Measurements from ENCODE around the gene GFRA1. TPM values are rescaled to one million over a fixed set of nuclear protein-coding genes. Genes with fewer than 3 reads are reported as not detected.

GFRA1 gene
- total and polyA plus RNA-seq, 2 donors (not counting 1 experiment from before 2014, with no cell fraction given), result not detected

DNA sequence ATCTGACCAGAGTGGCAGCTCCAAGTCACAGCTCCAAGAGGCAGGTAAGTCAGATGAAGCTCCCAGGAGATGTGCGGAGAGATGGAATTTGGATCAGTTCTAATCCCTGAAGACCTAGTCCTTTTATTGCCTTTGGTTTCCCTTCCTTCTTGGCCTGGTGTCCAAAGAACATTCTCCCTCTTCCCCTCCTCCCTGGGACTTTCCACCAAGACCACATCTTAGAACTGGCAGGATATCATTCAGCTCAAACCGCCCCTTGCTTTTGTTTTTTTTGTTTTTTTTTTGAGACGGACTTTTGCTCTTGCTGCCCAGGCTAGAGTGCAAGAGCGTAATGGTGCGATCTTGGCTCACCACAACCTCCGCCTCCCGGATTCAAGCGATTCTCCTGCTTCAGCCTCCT lies 190.8 kb downstream of the GFRA1 start:
- no peak overlapping the region for H3K9ac ChIP-seq (ENCODE audit: low read length)
- CTCF ChIA-PET, result no interaction called here
- intact Hi-C loops (cut with micrococcal nuclease), result no loop called here
- ATAC-seq (ENCODE audit: low read depth) (no peak), DNase-seq (no peak)
- no peak overlapping the region for H2AFZ ChIP-seq (ENCODE audit: insufficient read depth, low read depth, low read length, poor library complexity, severe bottlenecking)
- no peaks in the 10 kb centered on the region for H3K27me3 ChIP-seq (replicated peaks in 1 of 4; ENCODE audit: control extremely low read depth in 1 of 4, control insufficient read depth in 3 of 4, insufficient read depth in 4 of 4, low read length in 3 of 4)
- Mint-ChIP-seq H3K4me3 (no peak overlapping the region), H3K27me3 (no peaks in the 10 kb centered on the region), H3K4me1 (no peaks in the 10 kb centered on the region), H3K27ac (no peak overlapping the region), H3K9me3 (ENCODE audit: insufficient read depth) (no peaks in the 10 kb centered on the region)
- TF ChIP-seq EZH2 (IDR thresholded peaks at IDR 0.05; ENCODE audit: borderline replicate concordance, insufficient read depth, low read depth, low read length, poor library complexity, severe bottlenecking), result no peak
- TF ChIP-seq, protein P1, sequence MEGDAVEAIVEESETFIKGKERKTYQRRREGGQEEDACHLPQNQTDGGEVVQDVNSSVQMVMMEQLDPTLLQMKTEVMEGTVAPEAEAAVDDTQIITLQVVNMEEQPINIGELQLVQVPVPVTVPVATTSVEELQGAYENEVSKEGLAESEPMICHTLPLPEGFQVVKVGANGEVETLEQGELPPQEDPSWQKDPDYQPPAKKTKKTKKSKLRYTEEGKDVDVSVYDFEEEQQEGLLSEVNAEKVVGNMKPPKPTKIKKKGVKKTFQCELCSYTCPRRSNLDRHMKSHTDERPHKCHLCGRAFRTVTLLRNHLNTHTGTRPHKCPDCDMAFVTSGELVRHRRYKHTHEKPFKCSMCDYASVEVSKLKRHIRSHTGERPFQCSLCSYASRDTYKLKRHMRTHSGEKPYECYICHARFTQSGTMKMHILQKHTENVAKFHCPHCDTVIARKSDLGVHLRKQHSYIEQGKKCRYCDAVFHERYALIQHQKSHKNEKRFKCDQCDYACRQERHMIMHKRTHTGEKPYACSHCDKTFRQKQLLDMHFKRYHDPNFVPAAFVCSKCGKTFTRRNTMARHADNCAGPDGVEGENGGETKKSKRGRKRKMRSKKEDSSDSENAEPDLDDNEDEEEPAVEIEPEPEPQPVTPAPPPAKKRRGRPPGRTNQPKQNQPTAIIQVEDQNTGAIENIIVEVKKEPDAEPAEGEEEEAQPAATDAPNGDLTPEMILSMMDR (IDR thresholded peaks at IDR 0.05), result no peak
- H3K36me3 ChIP-seq (replicated peaks in 1 of 2; ENCODE audit: control extremely low read depth in 1 of 2, control insufficient read depth in 1 of 2, extremely low read depth in 1 of 2, insufficient read depth in 2 of 2, low read length in 1 of 2), result no peaks in the 10 kb centered on the region
- H3K27ac ChIP-seq (ENCODE audit: low read length in 2 of 2), result no peak overlapping the region
- no peak overlapping the region for H3K4me3 ChIP-seq (ENCODE audit: control extremely low read depth in 1 of 5, extremely low read depth in 1 of 5, insufficient read depth in 1 of 5, low read depth in 2 of 5, low read length in 4 of 5)
- no peak overlapping the region for H3K4me2 ChIP-seq (replicated peaks; ENCODE audit: low read depth, low read length, poor library complexity, severe bottlenecking)
- H3K4me1 ChIP-seq (ENCODE audit: control insufficient read depth in 2 of 2, insufficient read depth in 2 of 2, low read length in 2 of 2), result no peaks in the 10 kb centered on the region
- no peaks in the 10 kb centered on the region for H3K79me2 ChIP-seq (ENCODE audit: control insufficient read depth, insufficient read depth, low read length)
- H3K9me3 ChIP-seq (ENCODE audit: control extremely low read depth in 1 of 3, control insufficient read depth in 2 of 3, insufficient read depth in 1 of 3, low read length in 2 of 3), result peaks cover 0 to 6% (median 0%) of the 10 kb centered on the region in 3 donors
- no peaks in the 10 kb centered on the region for H4K20me1 ChIP-seq (ENCODE audit: control insufficient read depth, insufficient read depth, low read length, poor library complexity, severe bottlenecking)
- POLR2A ChIA-PET, result no interaction called here
- 95% methylated on average over 8 of the region's 8 CpGs for WGBS (ENCODE audit: insufficient coverage)

DNA sequence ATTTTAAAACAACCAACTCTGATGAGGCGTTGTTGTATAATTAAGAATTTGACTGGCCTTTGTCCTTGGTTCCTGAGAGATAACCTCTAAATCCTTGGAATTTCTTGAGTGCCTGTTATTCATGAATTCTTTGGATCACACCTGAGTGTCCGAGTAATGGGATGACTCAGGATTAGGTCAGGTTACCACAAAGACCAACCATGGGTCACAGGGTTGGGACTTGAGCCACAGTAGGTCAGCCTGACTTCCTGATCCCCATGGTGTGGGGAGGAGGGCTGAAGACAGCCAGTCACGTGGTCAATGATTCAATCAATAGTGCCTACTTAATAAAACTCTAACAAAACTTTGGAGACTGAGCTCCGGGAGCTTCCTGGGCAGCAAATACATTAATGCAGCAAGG lies 192.5 kb downstream of the GFRA1 start:
- intact Hi-C loops (cut with micrococcal nuclease), result no loop called here
- Mint-ChIP-seq H3K27me3 (no peaks in the 10 kb centered on the region), H3K4me3 (no peak overlapping the region)

More for the DNA sequence above, 192.5 kb downstream of the GFRA1 start:
- POLR2A ChIA-PET, result no interaction called here
- ATAC-seq (ENCODE audit: low read depth) (no peak), DNase-seq (no peak)
- Histone ChIP-seq H3K27ac (ENCODE audit: low read length in 2 of 2) (no peak overlapping the region), H3K4me1 (ENCODE audit: control insufficient read depth in 2 of 2, insufficient read depth in 2 of 2, low read length in 2 of 2) (no peaks in the 10 kb centered on the region), H3K79me2 (ENCODE audit: control insufficient read depth, insufficient read depth, low read length) (no peaks in the 10 kb centered on the region), H3K4me3 (ENCODE audit: control extremely low read depth in 1 of 5, extremely low read depth in 1 of 5, insufficient read depth in 1 of 5, low read depth in 2 of 5, low read length in 4 of 5) (no peak overlapping the region), H3K9me3 (ENCODE audit: control extremely low read depth in 1 of 3, control insufficient read depth in 2 of 3, insufficient read depth in 1 of 3, low read length in 2 of 3) (peaks cover 0 to 6% (median 0%) of the 10 kb centered on the region in 3 donors), H3K9ac (ENCODE audit: low read length) (no peak overlapping the region), H4K20me1 (ENCODE audit: control insufficient read depth, insufficient read depth, low read length, poor library complexity, severe bottlenecking) (no peaks in the 10 kb centered on the region), H3K4me2 (replicated peaks; ENCODE audit: low read depth, low read length, poor library complexity, severe bottlenecking) (no peak overlapping the region), H3K36me3 (replicated peaks in 1 of 2; ENCODE audit: control extremely low read depth in 1 of 2, control insufficient read depth in 1 of 2, extremely low read depth in 1 of 2, insufficient read depth in 2 of 2, low read length in 1 of 2) (no peaks in the 10 kb centered on the region), H3K27me3 (replicated peaks in 1 of 4; ENCODE audit: control extremely low read depth in 1 of 4, control insufficient read depth in 3 of 4, insufficient read depth in 4 of 4, low read length in 3 of 4) (no peaks in the 10 kb centered on the region), H2AFZ (ENCODE audit: insufficient read depth, low read depth, low read length, poor library complexity, severe bottlenecking) (no peak overlapping the region)
- Mint-ChIP-seq H3K9me3 (ENCODE audit: insufficient read depth) (no peaks in the 10 kb centered on the region), H3K4me1 (no peaks in the 10 kb centered on the region), H3K27ac (no peak overlapping the region)
- TF ChIP-seq, protein P1 (IDR thresholded peaks at IDR 0.05), result no peak
- no peak for TF ChIP-seq EZH2 (IDR thresholded peaks at IDR 0.05; ENCODE audit: borderline replicate concordance, insufficient read depth, low read depth, low read length, poor library complexity, severe bottlenecking)
- CTCF ChIA-PET, result no interaction called here
- WGBS (ENCODE audit: insufficient coverage), result 85% methylated on average over 3 of the region's 4 CpGs

Data from B cell (primary cell).